ENCODE measurements around the gene FBXL3.
A peak's percentile ranks its signal among the peaks of the same experiment; 100 is the strongest.

Gene FBXL3, protein sequence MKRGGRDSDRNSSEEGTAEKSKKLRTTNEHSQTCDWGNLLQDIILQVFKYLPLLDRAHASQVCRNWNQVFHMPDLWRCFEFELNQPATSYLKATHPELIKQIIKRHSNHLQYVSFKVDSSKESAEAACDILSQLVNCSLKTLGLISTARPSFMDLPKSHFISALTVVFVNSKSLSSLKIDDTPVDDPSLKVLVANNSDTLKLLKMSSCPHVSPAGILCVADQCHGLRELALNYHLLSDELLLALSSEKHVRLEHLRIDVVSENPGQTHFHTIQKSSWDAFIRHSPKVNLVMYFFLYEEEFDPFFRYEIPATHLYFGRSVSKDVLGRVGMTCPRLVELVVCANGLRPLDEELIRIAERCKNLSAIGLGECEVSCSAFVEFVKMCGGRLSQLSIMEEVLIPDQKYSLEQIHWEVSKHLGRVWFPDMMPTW

DNA sequence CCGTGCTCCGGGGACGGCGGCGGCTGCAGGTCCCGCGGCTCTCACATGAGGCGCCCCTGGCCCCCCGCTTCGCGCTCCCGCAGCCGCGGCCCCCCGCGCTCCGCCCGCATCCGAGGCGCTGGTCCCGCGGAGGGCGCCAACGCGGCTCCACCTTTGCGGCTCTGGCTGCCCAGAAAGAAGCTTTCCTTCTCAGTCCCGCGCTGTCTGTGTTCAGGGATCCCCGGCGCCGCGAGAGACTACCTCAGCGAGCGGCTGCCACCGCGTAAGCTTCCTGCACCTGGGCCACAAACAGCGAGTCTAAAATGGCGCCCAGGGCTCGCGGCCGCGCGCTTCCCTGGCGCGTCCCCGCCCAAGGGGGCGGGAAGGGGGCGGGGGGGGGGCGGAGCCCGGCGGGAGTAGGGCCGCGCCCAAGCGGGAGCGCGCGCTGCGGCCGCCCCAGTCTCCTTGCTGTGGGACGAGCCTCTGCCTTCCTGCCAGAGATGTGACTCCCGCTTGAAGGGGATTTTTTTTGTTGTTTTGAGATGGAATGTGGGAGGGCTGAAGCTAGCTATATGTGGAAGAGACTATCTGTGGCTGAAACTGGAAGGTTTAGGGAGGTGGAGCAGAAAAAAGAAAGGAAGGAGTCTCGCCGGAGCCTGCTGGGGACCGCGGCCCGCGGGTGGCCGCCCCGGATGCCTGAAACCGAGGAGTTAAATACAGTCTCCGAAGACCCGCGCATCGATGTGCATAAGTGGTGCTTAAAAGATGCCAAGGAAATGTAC, at the start of gene FBXL3:
FBXL3 (minus strand) TSS at position 299 of the 761 bp plus-strand sequence. CDS start 5,299 bp downstream, outside the sequence.
- TF ChIP-seq POLR2A (IDR thresholded peaks at IDR 0.05; ENCODE audit: low read length) (peak; percentile 68), GATA1 (IDR thresholded peaks at IDR 0.05; ENCODE audit: low read depth, low read length) (no peak)
- peak; percentile 89 to 93 for DNase-seq

GRCh38 chr13:77067519-77067918, 40.6 kb upstream of the FBXL3 start:
- no peak for DNase-seq
- no peak for TF ChIP-seq POLR2A (IDR thresholded peaks at IDR 0.05; ENCODE audit: low read length)
- TF ChIP-seq GATA1 (IDR thresholded peaks at IDR 0.05; ENCODE audit: low read depth, low read length) = no peak

DNA sequence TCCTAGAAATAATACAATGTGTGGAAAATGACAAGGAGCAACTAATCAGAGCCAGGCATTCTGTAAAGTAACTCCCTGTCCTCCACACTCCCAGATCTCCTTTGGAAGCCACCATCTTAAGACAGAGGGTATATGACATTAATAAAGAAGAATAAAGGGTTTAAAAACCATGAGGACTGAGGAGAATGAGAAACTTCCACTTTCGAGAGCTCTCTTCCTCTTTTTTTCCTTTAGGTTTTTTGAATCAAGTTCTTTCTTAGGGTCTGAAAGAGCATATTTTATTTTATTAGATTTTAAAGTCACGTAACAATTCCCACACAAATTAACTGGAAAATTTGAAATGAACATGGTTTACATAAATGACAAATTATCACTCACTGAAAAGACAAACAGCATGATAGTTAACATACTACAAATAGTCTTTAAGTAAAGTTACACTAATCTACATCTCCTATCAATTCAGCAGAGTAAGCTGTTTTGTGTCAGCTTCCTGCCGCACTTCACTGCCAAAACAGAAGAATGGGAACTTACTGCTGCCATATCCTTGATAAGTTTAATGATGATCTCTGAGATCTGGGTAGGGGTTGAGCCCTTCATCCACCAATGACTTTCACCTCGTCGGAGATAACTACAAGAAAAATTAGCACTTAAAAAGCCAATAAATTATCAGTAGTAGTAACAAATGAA, 38.6 kb upstream of the FBXL3 start:
- no peak for TF ChIP-seq GATA1 (IDR thresholded peaks at IDR 0.05; ENCODE audit: low read depth, low read length)
- no peak for TF ChIP-seq POLR2A (IDR thresholded peaks at IDR 0.05; ENCODE audit: low read length)
- DNase-seq = no peak

DNA sequence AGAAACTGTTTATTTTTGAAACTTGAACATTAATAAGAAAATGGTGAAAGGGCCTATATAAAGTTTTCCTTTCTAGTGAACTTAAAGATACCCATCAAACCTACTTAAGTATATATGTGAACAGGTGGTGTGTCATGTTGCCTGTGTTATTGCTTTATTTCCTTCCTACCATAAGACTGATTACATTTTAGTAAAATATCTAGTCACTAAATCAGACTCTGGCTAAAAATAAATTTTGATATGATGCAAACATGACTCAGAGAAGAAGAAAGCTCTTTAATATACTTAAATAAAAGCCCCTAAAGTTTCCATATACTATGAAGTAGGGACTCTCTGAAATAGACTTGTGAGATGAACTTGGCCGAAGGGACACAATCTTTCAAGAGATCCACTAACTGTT, 35.1 kb upstream of the FBXL3 start:
- no peak for DNase-seq
- TF ChIP-seq POLR2A (IDR thresholded peaks at IDR 0.05; ENCODE audit: low read length) (no peak), GATA1 (IDR thresholded peaks at IDR 0.05; ENCODE audit: low read depth, low read length) (no peak)

- no peak for DNase-seq
- no peak for TF ChIP-seq POLR2A (IDR thresholded peaks at IDR 0.05; ENCODE audit: low read length)
- TF ChIP-seq GATA1 (IDR thresholded peaks at IDR 0.05; ENCODE audit: low read depth, low read length) = no peak
Observed at GRCh38 chr13:77061362-77061761, 34.4 kb upstream of the FBXL3 start.

DNA sequence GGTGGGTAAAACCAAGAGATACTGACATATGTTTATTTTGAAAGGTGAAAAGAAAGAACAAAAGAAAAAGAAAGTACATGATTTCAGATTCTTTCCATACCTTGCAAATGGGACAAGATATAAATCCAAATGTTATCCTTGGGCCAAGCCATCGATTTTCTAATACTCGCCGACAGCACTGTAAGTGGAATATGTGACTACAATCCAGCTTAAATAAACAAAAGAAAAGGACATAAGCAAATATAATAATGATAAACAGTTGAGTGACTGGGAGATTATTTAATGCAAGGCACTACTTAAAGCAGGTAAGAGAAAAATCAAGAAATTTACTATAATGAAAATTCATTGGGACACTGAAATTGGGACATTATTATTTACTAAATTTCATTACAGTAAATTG, 29.9 kb upstream of the FBXL3 start:
- no peak for TF ChIP-seq GATA1 (IDR thresholded peaks at IDR 0.05; ENCODE audit: low read depth, low read length)
- no peak for TF ChIP-seq POLR2A (IDR thresholded peaks at IDR 0.05; ENCODE audit: low read length)
- DNase-seq = no peak

DNA sequence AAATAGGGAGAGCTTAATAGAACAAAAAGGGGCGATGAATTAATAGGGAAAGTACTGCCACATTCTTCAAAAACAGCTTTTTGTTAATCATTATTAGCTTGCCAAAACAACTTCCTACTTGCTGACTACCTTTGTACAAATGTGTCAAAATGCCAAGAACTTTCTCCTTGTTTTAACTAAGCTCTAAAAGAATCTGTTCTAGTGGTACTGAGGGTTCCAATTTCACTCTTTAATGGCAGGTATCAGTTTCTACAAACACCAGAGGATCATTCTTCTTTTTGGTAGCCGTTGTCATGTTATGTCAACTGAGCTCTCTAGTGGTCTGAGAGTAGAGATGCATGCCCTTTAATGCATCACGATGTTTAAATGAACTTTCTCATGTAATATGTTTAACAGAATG, 29.4 kb upstream of the FBXL3 start:
- no peak for TF ChIP-seq POLR2A (IDR thresholded peaks at IDR 0.05; ENCODE audit: low read length)
- TF ChIP-seq GATA1 (IDR thresholded peaks at IDR 0.05; ENCODE audit: low read depth, low read length) = no peak
- DNase-seq = no peak

DNA sequence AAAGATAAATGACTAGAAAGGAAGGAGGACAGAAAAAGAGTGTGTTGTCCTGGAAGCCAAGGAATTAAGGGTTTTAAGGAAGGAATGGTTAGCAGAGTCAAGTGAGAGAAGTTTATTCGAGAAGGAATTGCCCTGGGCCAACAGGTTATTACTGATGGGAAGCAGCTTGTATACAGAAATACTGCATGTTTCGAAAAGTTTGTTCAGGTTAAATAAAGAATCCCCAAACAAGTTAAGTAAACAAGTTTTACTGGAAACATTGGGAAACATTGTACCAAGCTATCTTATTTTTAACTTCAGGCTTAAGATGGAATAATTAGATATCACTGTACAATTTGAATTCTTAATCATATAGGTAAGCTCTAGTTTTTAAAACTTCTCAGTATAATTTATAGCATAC, 28.2 kb upstream of the FBXL3 start:
- TF ChIP-seq POLR2A (IDR thresholded peaks at IDR 0.05; ENCODE audit: low read length) = no peak
- no peak for TF ChIP-seq GATA1 (IDR thresholded peaks at IDR 0.05; ENCODE audit: low read depth, low read length)

DNA sequence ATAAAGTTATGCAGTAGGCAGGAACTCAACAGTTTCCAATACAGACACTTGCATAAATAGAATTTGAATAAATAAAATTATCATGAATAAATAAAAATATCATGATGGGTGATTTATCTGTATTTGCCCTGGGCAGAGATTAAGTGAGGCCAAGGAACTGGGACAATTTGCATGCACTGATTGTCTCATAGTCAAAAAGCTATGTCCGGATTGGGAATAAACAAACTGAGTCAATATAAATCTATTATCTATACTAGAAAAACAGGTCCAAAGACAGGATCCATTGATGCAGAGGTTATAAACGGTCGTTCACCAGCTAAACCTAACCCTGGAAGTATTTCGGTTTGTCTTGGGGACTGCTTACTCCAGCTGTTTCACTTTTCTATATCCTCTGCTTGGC, 26.2 kb upstream of the FBXL3 start:
- no peak for DNase-seq
- TF ChIP-seq GATA1 (IDR thresholded peaks at IDR 0.05; ENCODE audit: low read depth, low read length) (no peak), POLR2A (IDR thresholded peaks at IDR 0.05; ENCODE audit: low read length) (no peak)

More for the DNA sequence above, 28.2 kb upstream of the FBXL3 start:
- DNase-seq = no peak

DNA sequence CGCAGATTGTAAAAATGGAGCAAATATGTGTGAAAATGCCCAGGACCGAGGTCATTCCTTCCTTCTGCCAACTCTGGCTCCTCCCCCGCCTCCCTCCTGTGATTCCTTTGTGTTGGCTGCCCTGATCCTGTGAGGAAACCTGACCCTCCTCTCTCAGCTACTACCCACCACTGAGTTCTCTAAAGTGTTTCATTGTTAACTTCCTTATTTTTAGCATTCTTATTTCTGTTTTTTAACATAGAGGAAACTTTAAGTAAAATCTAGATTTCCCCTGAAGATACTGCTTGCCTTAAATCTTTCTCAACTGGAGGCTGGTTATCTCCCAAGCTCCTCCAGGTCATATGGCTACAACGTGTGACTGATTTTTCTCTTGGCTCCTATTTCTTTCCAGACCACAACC, 21.7 kb upstream of the FBXL3 start:
- TF ChIP-seq GATA1 (IDR thresholded peaks at IDR 0.05; ENCODE audit: low read depth, low read length) (no peak), POLR2A (IDR thresholded peaks at IDR 0.05; ENCODE audit: low read length) (no peak)

GRCh38 chr13:77047649-77048343, 20.8 kb upstream of the FBXL3 start:
- TF ChIP-seq GATA1 (IDR thresholded peaks at IDR 0.05; ENCODE audit: low read depth, low read length) (no peak), POLR2A (IDR thresholded peaks at IDR 0.05; ENCODE audit: low read length) (no peak)
- no peak for DNase-seq

More for the DNA sequence above, 21.7 kb upstream of the FBXL3 start:
- no peak for DNase-seq

DNA sequence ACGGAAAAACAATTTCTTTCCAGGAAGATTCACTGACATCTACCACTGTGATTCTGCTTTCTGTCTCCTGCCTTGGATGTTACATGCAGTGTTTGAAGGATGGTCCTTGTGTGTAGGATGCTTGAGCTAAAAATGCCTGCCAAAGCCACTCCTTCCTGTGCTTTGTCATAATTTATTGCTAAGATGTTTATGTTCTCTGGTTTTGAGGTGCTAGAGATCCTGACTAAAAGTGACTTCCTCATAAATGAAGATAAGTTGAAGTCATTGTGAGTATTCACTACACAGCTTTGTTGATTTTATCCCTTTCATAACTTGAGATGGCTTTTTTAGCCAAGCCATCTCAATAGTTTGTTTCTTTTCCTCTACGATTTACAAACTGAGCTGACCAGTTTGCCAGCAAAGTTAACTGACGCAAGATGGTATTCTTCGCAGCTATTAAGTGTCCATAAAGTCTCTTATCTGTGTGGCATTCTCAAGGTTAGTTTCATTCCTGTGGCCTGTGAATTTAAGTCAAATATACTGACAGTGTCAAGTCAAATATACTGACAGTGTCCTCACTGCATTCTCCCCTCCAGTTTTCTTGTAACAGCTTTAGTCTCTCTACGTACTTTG, 15.7 kb upstream of the FBXL3 start:
- DNase-seq = no peak
- TF ChIP-seq POLR2A (IDR thresholded peaks at IDR 0.05; ENCODE audit: low read length) (no peak), GATA1 (IDR thresholded peaks at IDR 0.05; ENCODE audit: low read depth, low read length) (no peak)

- TF ChIP-seq GATA1 (IDR thresholded peaks at IDR 0.05; ENCODE audit: low read depth, low read length) (no peak), POLR2A (IDR thresholded peaks at IDR 0.05; ENCODE audit: low read length) (no peak)
- no peak for DNase-seq
Observed at GRCh38 chr13:77040835-77041234, 13.9 kb upstream of the FBXL3 start.
